ENCODE measurements around the gene CHD6.

- no peak for TF ChIP-seq EP300 (IDR thresholded peaks at IDR 0.05; ENCODE audit: borderline replicate concordance)
- no peak for TF ChIP-seq FOXM1 (IDR thresholded peaks at IDR 0.05; ENCODE audit: borderline replicate concordance, low read depth)
- no peak for TF ChIP-seq YY1 (IDR thresholded peaks at IDR 0.05; ENCODE audit: low read depth)
- no peak for TF ChIP-seq ZBTB7A (IDR thresholded peaks at IDR 0.05; ENCODE audit: low read depth)
- no peak for TF ChIP-seq TAF1 (IDR thresholded peaks at IDR 0.05; ENCODE audit: low read depth)
- TF ChIP-seq TCF12 (IDR thresholded peaks at IDR 0.05; ENCODE audit: low read depth) = no peak
- TF ChIP-seq TEAD4 (IDR thresholded peaks at IDR 0.05) = no peak
- TF ChIP-seq MAX (IDR thresholded peaks at IDR 0.05) = no peak
- TF ChIP-seq RAD21 (IDR thresholded peaks at IDR 0.05; ENCODE audit: low read depth) = no peak
These were observed 231.4 kb downstream of the CHD6 start for GRCh38 chr20:41386502-41387427.

Measured in Ishikawa (cell line).